GM19025 (cell line): Measurements from ENCODE around the gene SLC44A4.
"Not testable (repeated sequence)": the region's sequence is repeated elsewhere in the genome, so short reads cannot be mapped to it uniquely, and the experiment has no call there.

ENCODE experiments used
- ATAC-seq: cut with Tn5 transposase; IDR thresholded peaks from one replicate; pipeline ENCODE4 v1.9.1; 2021; ENCODE audit warnings: mild to moderate bottlenecking, low read depth, moderate library complexity; ENCODE audit not compliant: unreplicated experiment

The SLC44A4 gene

GRCh38 chr6:31882344-31882743 lies 3.5 kb upstream of the SLC44A4 start:
- ATAC-seq = no peak

GRCh38 chr6:31881136-31881859 lies 2.5 kb upstream of the SLC44A4 start:
- no peak for ATAC-seq

GRCh38 chr6:31880616-31881015 lies 1.8 kb upstream of the SLC44A4 start:
- no peak for ATAC-seq

GRCh38 chr6:31879901-31880300 lies 1.1 kb upstream of the SLC44A4 start:
- no peak for ATAC-seq

- no peak for ATAC-seq
These were observed 346 bp upstream of the SLC44A4 start for GRCh38 chr6:31879143-31879542.

GRCh38 chr6:31878222-31878621 lies 575 bp downstream of the SLC44A4 start:
- no peak for ATAC-seq

- no peak for ATAC-seq
These were observed 1.1 kb downstream of the SLC44A4 start for GRCh38 chr6:31877651-31878161.

- ATAC-seq = no peak
These were observed 1.6 kb downstream of the SLC44A4 start for GRCh38 chr6:31877125-31877650.

- no peak for ATAC-seq
These were observed 2.4 kb downstream of the SLC44A4 start for GRCh38 chr6:31876357-31876756.

GRCh38 chr6:31875877-31876276 lies 2.9 kb downstream of the SLC44A4 start:
- no peak for ATAC-seq

GRCh38 chr6:31874836-31875572 lies 3.8 kb downstream of the SLC44A4 start:
- ATAC-seq = no peak

GRCh38 chr6:31874084-31874670 lies 4.6 kb downstream of the SLC44A4 start:
- no peak for ATAC-seq

- no peak for ATAC-seq
These were observed 7.6 kb downstream of the SLC44A4 start for GRCh38 chr6:31871046-31871659.

- ATAC-seq = no peak
These were observed 8.3 kb downstream of the SLC44A4 start for GRCh38 chr6:31870385-31870921.

GRCh38 chr6:31869343-31869742 lies 9.5 kb downstream of the SLC44A4 start:
- no peak for ATAC-seq

- not testable (repeated sequence) for ATAC-seq
These were observed 10.2 kb downstream of the SLC44A4 start for GRCh38 chr6:31868658-31868971.

GRCh38 chr6:31865205-31866118 lies 13.3 kb downstream of the SLC44A4 start:
- ATAC-seq = no peak

GRCh38 chr6:31864818-31865204 lies 14.0 kb downstream of the SLC44A4 start:
- no peak for ATAC-seq

- ATAC-seq = not testable (repeated sequence)
These were observed 14.7 kb downstream of the SLC44A4 start for GRCh38 chr6:31864123-31864562.
